LNCaP clone FGC (cell line): Measurements from ENCODE around the gene KCNA2.

ENCODE experiments used
- DNase-seq: peaks from one replicate; pipeline ENCODE4 v3.0.0-alpha.2; 2011; ENCODE audit warnings: low read depth
- H3K4me3 ChIP-seq: 2 replicates; pipeline ENCODE4 v1.5.1; 2011; ENCODE audit warnings: mild to moderate bottlenecking, low read depth, low read length, control low read depth
- TF ChIP-seq, protein P1 (sequence below): IDR thresholded peaks from 2 replicates; pipeline ENCODE4 v1.5.1; 2012; ENCODE audit warnings: mild to moderate bottlenecking; ENCODE audit not compliant: control insufficient read depth, insufficient read depth; ENCODE audit errors: extremely low read depth

Gene KCNA2

DNA sequence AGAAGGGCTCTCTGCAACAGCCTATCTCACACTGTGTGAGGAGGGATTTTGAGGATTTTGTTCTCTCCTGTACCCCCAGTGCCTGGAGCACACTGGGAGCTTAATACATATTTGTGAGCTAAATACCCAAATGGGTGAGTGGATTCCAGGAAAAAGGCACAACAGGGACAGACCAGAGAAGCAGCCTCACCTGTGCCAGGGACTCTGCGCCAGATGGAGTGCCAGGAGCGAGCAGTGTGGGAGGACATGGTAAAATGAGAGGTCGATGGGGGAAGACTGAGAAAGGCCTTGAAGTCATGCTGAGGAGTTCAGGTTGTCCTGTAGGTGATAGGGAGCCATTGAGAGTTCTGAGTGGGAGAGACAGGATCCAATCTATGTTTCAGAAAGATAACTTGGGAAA, 11.0 kb upstream of the KCNA2 start:
- no peak for DNase-seq
- TF ChIP-seq, protein P1, sequence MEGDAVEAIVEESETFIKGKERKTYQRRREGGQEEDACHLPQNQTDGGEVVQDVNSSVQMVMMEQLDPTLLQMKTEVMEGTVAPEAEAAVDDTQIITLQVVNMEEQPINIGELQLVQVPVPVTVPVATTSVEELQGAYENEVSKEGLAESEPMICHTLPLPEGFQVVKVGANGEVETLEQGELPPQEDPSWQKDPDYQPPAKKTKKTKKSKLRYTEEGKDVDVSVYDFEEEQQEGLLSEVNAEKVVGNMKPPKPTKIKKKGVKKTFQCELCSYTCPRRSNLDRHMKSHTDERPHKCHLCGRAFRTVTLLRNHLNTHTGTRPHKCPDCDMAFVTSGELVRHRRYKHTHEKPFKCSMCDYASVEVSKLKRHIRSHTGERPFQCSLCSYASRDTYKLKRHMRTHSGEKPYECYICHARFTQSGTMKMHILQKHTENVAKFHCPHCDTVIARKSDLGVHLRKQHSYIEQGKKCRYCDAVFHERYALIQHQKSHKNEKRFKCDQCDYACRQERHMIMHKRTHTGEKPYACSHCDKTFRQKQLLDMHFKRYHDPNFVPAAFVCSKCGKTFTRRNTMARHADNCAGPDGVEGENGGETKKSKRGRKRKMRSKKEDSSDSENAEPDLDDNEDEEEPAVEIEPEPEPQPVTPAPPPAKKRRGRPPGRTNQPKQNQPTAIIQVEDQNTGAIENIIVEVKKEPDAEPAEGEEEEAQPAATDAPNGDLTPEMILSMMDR, result no peak
- no peak overlapping the region for H3K4me3 ChIP-seq

DNA sequence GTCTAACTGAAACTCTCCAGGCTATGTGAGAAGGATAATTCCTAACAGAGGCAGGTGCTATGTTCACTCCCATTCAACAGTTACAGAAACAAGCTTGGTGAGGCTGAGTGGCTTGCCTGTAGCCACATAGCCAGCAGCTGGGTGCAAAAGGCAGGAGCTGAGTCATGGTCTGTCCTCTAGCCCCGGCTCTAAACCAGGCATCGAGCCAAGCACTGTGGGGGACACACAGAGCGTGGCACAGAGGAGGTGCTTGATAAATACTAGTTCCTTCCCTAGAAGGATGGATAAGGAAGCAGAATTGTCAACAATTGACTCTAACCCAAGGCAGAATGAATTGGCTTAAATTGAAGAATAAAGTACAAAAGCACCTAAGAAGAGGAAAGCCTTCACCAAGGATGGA, 10.4 kb upstream of the KCNA2 start:
- TF ChIP-seq, protein P1, result no peak
- no peak overlapping the region for H3K4me3 ChIP-seq
- no peak for DNase-seq

DNA sequence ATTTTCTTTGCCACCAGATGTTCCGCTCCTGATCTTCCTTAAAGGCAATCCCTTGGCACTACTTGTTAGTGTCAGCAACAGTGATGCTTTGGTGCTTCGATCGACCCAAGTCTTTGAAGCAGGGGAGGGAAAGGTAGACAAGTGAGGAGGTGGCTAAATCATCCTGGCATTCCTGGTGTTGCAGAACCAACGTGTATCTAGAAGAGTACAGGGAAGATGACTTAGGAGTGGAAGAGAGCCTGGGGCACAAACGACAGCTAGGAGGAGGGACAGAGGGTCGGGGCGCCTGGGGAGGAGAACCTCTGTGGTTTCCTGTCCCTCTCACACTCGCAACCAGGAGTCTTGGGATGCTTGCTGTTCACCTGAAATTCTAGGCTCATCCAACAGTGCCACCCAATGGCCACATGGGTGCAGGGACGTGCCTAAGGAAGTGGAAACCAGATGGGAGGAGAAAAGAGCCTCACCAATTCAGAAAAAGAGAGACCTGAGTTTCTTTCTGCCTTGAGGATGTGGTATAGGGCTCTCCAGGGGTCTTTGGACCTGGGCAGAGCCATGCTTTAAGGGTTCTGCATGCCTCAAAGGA, 9.5 kb upstream of the KCNA2 start:
- peak; percentile 52 for DNase-seq
- TF ChIP-seq, protein P1, result peak; percentile 99
- no peak overlapping the region for H3K4me3 ChIP-seq

DNA sequence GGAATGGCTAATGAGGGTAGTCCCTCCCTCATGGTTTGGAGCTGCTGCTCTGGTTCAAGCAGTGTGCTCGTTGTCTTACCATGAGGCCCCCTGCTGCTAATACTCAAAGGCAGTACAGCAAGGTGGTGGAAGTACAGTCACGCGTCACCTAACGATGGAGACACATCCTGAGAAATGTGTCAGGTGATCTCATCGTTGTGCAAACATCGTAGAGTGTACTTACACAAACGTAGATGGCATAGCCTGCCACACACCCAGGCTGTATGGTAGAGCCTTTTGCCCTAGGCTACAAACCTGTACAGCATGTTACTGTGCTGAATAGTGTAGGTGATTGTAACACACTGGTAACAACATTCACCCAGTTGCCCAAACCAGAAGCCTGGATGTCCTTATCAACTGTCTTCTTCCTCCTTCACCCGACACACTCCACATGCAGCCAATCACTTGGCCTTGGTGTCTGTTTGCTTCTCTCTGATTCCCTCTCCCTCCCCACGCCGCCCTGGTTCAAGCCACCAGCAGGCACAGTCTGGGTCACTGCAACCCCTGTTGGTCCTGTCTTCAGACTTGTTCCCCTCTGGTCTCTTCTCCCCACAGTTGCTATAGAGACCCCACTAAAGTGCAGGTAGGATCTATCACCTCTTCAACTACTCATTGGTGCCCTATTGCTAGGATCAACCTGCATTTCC, 6.0 kb upstream of the KCNA2 start:
- peak; percentile 85 for DNase-seq

DNA sequence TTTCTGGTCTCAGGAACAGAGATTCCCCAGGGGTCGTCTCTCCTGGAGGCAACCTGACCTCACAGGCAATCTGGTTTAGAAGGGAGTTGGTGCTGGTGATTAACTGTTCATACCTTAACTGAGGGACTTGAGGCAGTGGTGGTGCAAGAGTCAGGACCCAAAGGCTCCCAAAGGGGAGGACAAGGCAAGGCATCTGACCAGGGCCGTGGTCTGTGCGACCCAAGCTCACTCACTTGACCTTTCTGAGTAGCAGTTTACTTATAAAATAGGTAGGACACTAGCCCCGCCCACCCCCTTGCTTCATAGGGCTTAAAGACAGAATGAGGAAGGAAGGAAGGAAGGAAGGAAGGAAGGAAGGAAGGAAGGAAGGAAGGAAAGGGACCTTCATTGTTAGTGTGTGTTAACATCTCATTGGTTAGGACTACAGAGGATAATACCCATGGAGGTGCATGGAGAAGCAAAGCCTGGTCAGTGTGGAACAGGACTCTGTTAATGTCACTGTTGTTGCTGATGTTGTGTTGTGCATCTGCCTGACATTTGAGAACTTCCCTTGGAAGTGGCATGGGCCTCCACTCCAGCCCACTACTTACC, 4.6 kb upstream of the KCNA2 start:
- TF ChIP-seq, protein P1, result no peak
- DNase-seq, result no peak
- no peak overlapping the region for H3K4me3 ChIP-seq

More for the DNA sequence above, 6.0 kb upstream of the KCNA2 start:
- no peak overlapping the region for H3K4me3 ChIP-seq
- TF ChIP-seq, protein P1, result peak; percentile 16; the same call in 1 of the 2 replicates

DNA sequence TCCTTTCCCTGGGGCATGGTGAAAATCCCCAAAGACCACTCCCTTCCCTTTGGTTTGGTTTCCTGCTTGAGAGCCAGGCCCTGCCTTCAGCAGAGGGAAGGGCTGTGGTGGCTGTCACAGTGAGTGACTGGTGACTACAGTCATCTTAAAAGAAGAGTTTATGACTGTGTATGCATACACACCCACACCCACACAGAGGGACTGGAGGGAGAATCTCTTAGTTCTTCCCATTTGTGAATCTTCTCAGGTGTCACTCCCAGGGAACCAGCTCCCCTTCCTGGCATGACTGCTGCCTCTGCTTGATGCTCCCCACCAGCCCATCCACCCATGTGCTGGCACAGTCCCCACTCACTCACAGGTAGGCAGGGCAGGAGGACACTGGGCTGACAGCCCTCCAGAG, 3.9 kb upstream of the KCNA2 start:
- DNase-seq, result no peak
- TF ChIP-seq, protein P1, result no peak

DNA sequence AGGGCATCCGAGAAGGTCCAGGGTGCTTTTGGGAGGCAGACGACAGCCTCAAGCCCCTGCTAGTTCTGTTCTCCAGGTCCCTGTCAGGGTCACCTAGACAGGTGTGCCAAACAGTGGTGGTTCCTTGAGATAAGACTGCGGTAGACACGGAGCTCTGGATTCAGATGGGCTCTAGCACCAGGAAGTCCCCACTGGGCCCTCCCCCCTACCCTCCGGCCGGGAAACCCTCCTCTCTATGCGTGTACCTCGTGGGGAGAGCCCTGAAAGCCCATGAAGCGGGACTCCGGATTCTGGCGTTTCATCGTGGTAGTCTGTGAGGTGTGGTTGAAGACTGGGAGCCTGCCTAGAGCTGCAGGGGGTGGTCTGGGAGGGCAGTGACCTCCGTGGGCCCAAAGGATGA, 2.1 kb upstream of the KCNA2 start:
- TF ChIP-seq, protein P1, result no peak
- no peak overlapping the region for H3K4me3 ChIP-seq
- no peak for DNase-seq

More for the DNA sequence above, 3.9 kb upstream of the KCNA2 start:
- no peak overlapping the region for H3K4me3 ChIP-seq
